Stimulated activated CD8-positive, alpha-beta memory T cell treated with anti-CD3 and anti-CD28 coated beads, Interleukin-4, amount 100 ng/mL, for 48 hours (primary cell): ENCODE data around the gene PTGER3.
"Not testable (repeated sequence)": the region's sequence is repeated elsewhere in the genome, so short reads cannot be mapped to it uniquely, and the experiment has no call there.

Experiments used
- DNase-seq: peaks from one replicate; pipeline ENCODE4 v3.0.0-alpha.2; 2020

The PTGER3 gene

GRCh38 chr1:71001624-71002023 lies 46.0 kb downstream of the PTGER3 start:
- DNase-seq = no peak

GRCh38 chr1:70997793-70998192 lies 49.8 kb downstream of the PTGER3 start:
- no peak for DNase-seq

- DNase-seq = no peak
These were observed 52.8 kb downstream of the PTGER3 start for GRCh38 chr1:70994753-70995268.

- no peak for DNase-seq
These were observed 53.8 kb downstream of the PTGER3 start for GRCh38 chr1:70993798-70994197.

GRCh38 chr1:70992521-70992920 lies 55.1 kb downstream of the PTGER3 start:
- DNase-seq = no peak

- DNase-seq = no peak
These were observed 57.0 kb downstream of the PTGER3 start for GRCh38 chr1:70990469-70991253.

- DNase-seq = no peak
These were observed 60.1 kb downstream of the PTGER3 start for GRCh38 chr1:70987497-70987896.

GRCh38 chr1:70985776-70986225 lies 61.8 kb downstream of the PTGER3 start:
- DNase-seq = not testable (repeated sequence)

GRCh38 chr1:70985278-70985677 lies 62.3 kb downstream of the PTGER3 start:
- DNase-seq = not testable (repeated sequence)

GRCh38 chr1:70980361-70980760 lies 67.3 kb downstream of the PTGER3 start:
- no peak for DNase-seq

- no peak for DNase-seq
These were observed 67.7 kb downstream of the PTGER3 start for GRCh38 chr1:70979881-70980280.

- no peak for DNase-seq
These were observed 68.3 kb downstream of the PTGER3 start for GRCh38 chr1:70979313-70979712.

- no peak for DNase-seq
These were observed 69.0 kb downstream of the PTGER3 start for GRCh38 chr1:70978623-70979022.

GRCh38 chr1:70977575-70977974 lies 70.0 kb downstream of the PTGER3 start:
- DNase-seq = no peak

- DNase-seq = no peak
These were observed 70.6 kb downstream of the PTGER3 start for GRCh38 chr1:70977041-70977440.

- DNase-seq = no peak
These were observed 73.9 kb downstream of the PTGER3 start for GRCh38 chr1:70973754-70974153.

- no peak for DNase-seq
These were observed 77.2 kb downstream of the PTGER3 start for GRCh38 chr1:70970407-70970806.

- DNase-seq = no peak
These were observed 81.5 kb downstream of the PTGER3 start for GRCh38 chr1:70966018-70966638.

GRCh38 chr1:70963374-70963773 lies 84.2 kb downstream of the PTGER3 start:
- DNase-seq = no peak

GRCh38 chr1:70961374-70961975 lies 86.1 kb downstream of the PTGER3 start:
- no peak for DNase-seq

GRCh38 chr1:70948396-70949017 lies 99.1 kb downstream of the PTGER3 start:
- no peak for DNase-seq

GRCh38 chr1:70947835-70948234 lies 99.8 kb downstream of the PTGER3 start:
- DNase-seq = no peak

- no peak for DNase-seq
These were observed 101.9 kb downstream of the PTGER3 start for GRCh38 chr1:70945676-70946075.
